ENCODE results near the gene ZNF407.

GRCh38 chr18:74828200-74828599, 230.5 kb downstream of the ZNF407 start:
- TF ChIP-seq CREB5 (CRISPR knock-in tag; IDR thresholded peaks at IDR 0.05; ENCODE audit: low read depth) (no peak), ZC3H10 (CRISPR knock-in tag; IDR thresholded peaks at IDR 0.05) (no peak), ARNTL (CRISPR knock-in tag; IDR thresholded peaks at IDR 0.05; ENCODE audit: borderline replicate concordance, low read depth) (no peak), ZNF565 (CRISPR knock-in tag; conservative IDR thresholded peaks at IDR 0.05; ENCODE audit: low read depth) (no peak), ZFP30 (CRISPR knock-in tag; IDR thresholded peaks at IDR 0.05) (no peak), ZFP3 (CRISPR knock-in tag; IDR thresholded peaks at IDR 0.05) (no peak), OSR1 (CRISPR knock-in tag; IDR thresholded peaks at IDR 0.05) (no peak), GLIS3 (CRISPR knock-in tag; IDR thresholded peaks at IDR 0.05) (no peak), CSRNP3 (CRISPR knock-in tag; IDR thresholded peaks at IDR 0.05) (no peak)
